HEK293 (cell line): ENCODE measurements around the gene PSORS1C1.

Experiments
- CTCF ChIA-PET: fragments of 350-600 bp; formaldehyde crosslinking; extraction: SDS; loops from one replicate; lab custom pipeline; 2021; ENCODE audit warnings: antibody characterized with exemption; lab: Yijun Ruan, JAX
- POLR2A ChIA-PET: fragments of 300-600 bp; formaldehyde crosslinking; extraction: SDS; loops from one replicate; lab custom pipeline; 2020; ENCODE audit warnings: antibody characterized with exemption, inconsistent platforms; lab: Yijun Ruan, JAX
- H3K27ac ChIP-seq: fragments of 200-500 bp; sonication (Bioruptor generic); 2 replicates; pipeline ENCODE4 v1.5.1; 2014; ENCODE audit warnings: low read depth, low read length, control low read depth, inconsistent platforms; ENCODE audit errors: extremely low read depth
- H3K36me3 ChIP-seq, 2 experiments: fragments of 200-500 bp in 1 of 2; sonication (Bioruptor generic) in 1 of 2; 1 replicate in 1 of 2; 2 replicates in 1 of 2; pipeline ENCODE4 v1.5.1; 2014 to 2017; ENCODE audit warnings: inconsistent platforms in 2 of 2, low read length in 2 of 2; ENCODE audit not compliant: control insufficient read depth in 2 of 2, insufficient read depth in 1 of 2
- H3K4me1 ChIP-seq: fragments of 200-500 bp; sonication (Bioruptor generic); 2 replicates; pipeline ENCODE4 v1.5.1; 2014; ENCODE audit warnings: mild to moderate bottlenecking, low read length, inconsistent platforms; ENCODE audit not compliant: control insufficient read depth, insufficient read depth
- H3K4me3 ChIP-seq: 2 replicates; pipeline ENCODE4 v1.5.1; 2011; ENCODE audit warnings: low read depth, mild to moderate bottlenecking, control low read depth, low read length, moderate library complexity
- H3K9me3 ChIP-seq: fragments of 200-500 bp; sonication (Bioruptor generic); 2 replicates; pipeline ENCODE4 v1.5.1; 2014; ENCODE audit warnings: low read depth, low read length, inconsistent platforms; ENCODE audit not compliant: control insufficient read depth, insufficient read depth
- CTCF ChIP-seq: fragments of 450-650 bp; formaldehyde crosslinking; IDR thresholded peaks from 2 replicates; pipeline ENCODE4 v1.5.1; 2016; ENCODE audit warnings: missing biosample characterization, missing genetic modification characterization
- EGR2 ChIP-seq: fragments of 450-650 bp; formaldehyde crosslinking; IDR thresholded peaks from 2 replicates; pipeline ENCODE4 v1.5.1; 2016; ENCODE audit warnings: low read depth, missing biosample characterization, missing genetic modification characterization
- KLF1 ChIP-seq: fragments of 450-650 bp; formaldehyde crosslinking; IDR thresholded peaks from 2 replicates; pipeline ENCODE4 v1.5.1; 2016; ENCODE audit warnings: missing biosample characterization, missing genetic modification characterization
- KLF7 ChIP-seq: fragments of 450-650 bp; formaldehyde crosslinking; IDR thresholded peaks from 2 replicates; pipeline ENCODE4 v1.5.1; 2016; ENCODE audit warnings: missing biosample characterization, missing genetic modification characterization, borderline replicate concordance
- MYNN ChIP-seq: fragments of 450-650 bp; formaldehyde crosslinking; IDR thresholded peaks from 2 replicates; pipeline ENCODE4 v1.5.1; 2016; ENCODE audit warnings: missing biosample characterization, missing genetic modification characterization, borderline replicate concordance
- ZFHX2 ChIP-seq: fragments of 450-650 bp; formaldehyde crosslinking; conservative IDR thresholded peaks from 2 replicates; pipeline ENCODE4 v1.5.1; 2016; ENCODE audit warnings: missing biosample characterization, missing genetic modification characterization
- ZIC2 ChIP-seq: fragments of 450-650 bp; formaldehyde crosslinking; IDR thresholded peaks from 2 replicates; pipeline ENCODE4 v1.5.1; 2016; ENCODE audit warnings: missing biosample characterization, missing genetic modification characterization
- ZNF140 ChIP-seq: fragments of 450-650 bp; formaldehyde crosslinking; IDR thresholded peaks from 2 replicates; pipeline ENCODE4 v1.5.1; 2016; ENCODE audit warnings: missing biosample characterization, missing genetic modification characterization
- ZNF174 ChIP-seq: fragments of 450-650 bp; formaldehyde crosslinking; IDR thresholded peaks from 2 replicates; pipeline ENCODE4 v1.5.0; 2017; ENCODE audit warnings: missing biosample characterization, mild to moderate bottlenecking, missing genetic modification characterization
- ZNF2 ChIP-seq: fragments of 450-650 bp; formaldehyde crosslinking; IDR thresholded peaks from 2 replicates; pipeline ENCODE4 v1.5.1; 2016; ENCODE audit warnings: missing biosample characterization, missing genetic modification characterization
- ZNF248 ChIP-seq: fragments of 450-650 bp; formaldehyde crosslinking; IDR thresholded peaks from 2 replicates; pipeline ENCODE4 v1.5.1; 2017; ENCODE audit warnings: missing biosample characterization, missing genetic modification characterization
- ZNF280D ChIP-seq: fragments of 450-650 bp; formaldehyde crosslinking; IDR thresholded peaks from 2 replicates; pipeline ENCODE4 v1.5.1; 2016; ENCODE audit warnings: missing biosample characterization, missing genetic modification characterization
- ZNF335 ChIP-seq: fragments of 450-650 bp; formaldehyde crosslinking; conservative IDR thresholded peaks from 2 replicates; pipeline ENCODE4 v1.5.1; 2016; ENCODE audit warnings: missing biosample characterization, missing genetic modification characterization
- ZNF394 ChIP-seq: fragments of 450-650 bp; formaldehyde crosslinking; IDR thresholded peaks from 2 replicates; pipeline ENCODE4 v1.5.1; 2016; ENCODE audit warnings: missing biosample characterization, missing genetic modification characterization, mild to moderate bottlenecking, moderate library complexity, borderline replicate concordance
- ZNF423 ChIP-seq: fragments of 450-650 bp; formaldehyde crosslinking; IDR thresholded peaks from 2 replicates; pipeline ENCODE4 v1.5.1; 2016; ENCODE audit warnings: missing biosample characterization, missing genetic modification characterization
- ZNF561 ChIP-seq: fragments of 450-650 bp; IDR thresholded peaks from 2 replicates; pipeline ENCODE4 v1.5.1; 2018; ENCODE audit warnings: missing biosample characterization, missing genetic modification characterization, borderline replicate concordance
- ZNF571 ChIP-seq: fragments of 450-650 bp; formaldehyde crosslinking; IDR thresholded peaks from 2 replicates; pipeline ENCODE4 v1.5.0; 2017; ENCODE audit warnings: missing biosample characterization, missing genetic modification characterization
- ZNF621 ChIP-seq: fragments of 450-650 bp; formaldehyde crosslinking; IDR thresholded peaks from 2 replicates; pipeline ENCODE4 v1.5.1; 2017; ENCODE audit warnings: missing biosample characterization, missing genetic modification characterization
- ZNF624 ChIP-seq: fragments of 450-650 bp; formaldehyde crosslinking; IDR thresholded peaks from 2 replicates; pipeline ENCODE4 v1.5.1; 2017; ENCODE audit warnings: missing biosample characterization, missing genetic modification characterization
- ZNF664 ChIP-seq: fragments of 450-650 bp; formaldehyde crosslinking; IDR thresholded peaks from 2 replicates; pipeline ENCODE4 v1.5.1; 2016; ENCODE audit warnings: missing biosample characterization, missing genetic modification characterization
- ZNF792 ChIP-seq: fragments of 450-650 bp; formaldehyde crosslinking; IDR thresholded peaks from 2 replicates; pipeline ENCODE4 v1.5.1; 2016; ENCODE audit warnings: missing biosample characterization, missing genetic modification characterization
- ZSCAN18 ChIP-seq: fragments of 450-650 bp; formaldehyde crosslinking; IDR thresholded peaks from 2 replicates; pipeline ENCODE4 v1.5.1; 2016; ENCODE audit warnings: missing biosample characterization, missing genetic modification characterization

Gene PSORS1C1

GRCh38 chr6:31113861-31114540 lies 599 bp upstream of the PSORS1C1 start (continued):
- TF ChIP-seq ZNF335 (tag by site-specific recombination) (0 out of 2 replicates have a peak, but pooled peaks have one; percentile 77), ZNF561 (tag by site-specific recombination) (no peak), MYNN (peak; percentile 90), ZIC2 (tag by site-specific recombination) (peak; percentile 78), ZNF248 (tag by site-specific recombination) (no peak), ZNF571 (tag by site-specific recombination) (no peak)

GRCh38 chr6:31114970-31115849 lies 610 bp downstream of the PSORS1C1 start:
- POLR2A ChIA-PET, result interaction anchor here (0.6 to 2.2 kb wide), 3 partner anchors 32 to 499 kb away, joined by 3 to 7 read pairs (median 5); no protein-coding TSS in a partner anchor
- no peak overlapping the region for H3K4me3 ChIP-seq
- TF ChIP-seq ZNF140 (tag by site-specific recombination) (no peak), KLF1 (tag by site-specific recombination) (peak; percentile 91), ZSCAN18 (tag by site-specific recombination) (no peak), ZNF423 (no peak), KLF7 (tag by site-specific recombination) (no peak), ZFHX2 (tag by site-specific recombination) (no peak), ZNF174 (tag by site-specific recombination) (no peak), EGR2 (tag by site-specific recombination) (no peak), ZNF664 (tag by site-specific recombination) (no peak), ZNF394 (tag by site-specific recombination) (0 out of 2 replicates have a peak, but pooled peaks have one; percentile 23), ZNF624 (tag by site-specific recombination) (no peak), ZNF621 (no peak), CTCF (tag by site-specific recombination) (peak; percentile 42; the same call in 1 of the 2 replicates), ZNF792 (no peak), ZNF2 (tag by site-specific recombination) (no peak), ZNF280D (tag by site-specific recombination) (no peak)

More at GRCh38 chr6:31114970-31115849, 610 bp downstream of the PSORS1C1 start:
- H3K9me3 ChIP-seq, result no peaks in the 10 kb centered on the region
- CTCF ChIA-PET, result interaction anchor here (0.5 to 8.3 kb wide), 16 partner anchors 12 to 315 kb away, joined by 3 to 60 read pairs (median 4); no protein-coding TSS in a partner anchor
- peaks cover 7% of the 10 kb centered on the region for H3K4me1 ChIP-seq
- H3K36me3 ChIP-seq, result no peaks in the 10 kb centered on the region
- H3K27ac ChIP-seq, result no peak overlapping the region
